Liver (tissue), 9 donors: ENCODE data around the gene HOXA5. TPM values are rescaled to one million over a fixed set of nuclear protein-coding genes. Genes with fewer than 3 reads are reported as not detected.

Source experiments
- DNase-seq: peaks from one replicate; pipeline ENCODE4 v3.0.0-alpha.2; 2017; ENCODE audit warnings: low spot score
- H3K27ac ChIP-seq, 2 donors: one replicate each; pipeline ENCODE4 v1.7.0; 2013; ENCODE audit warnings: inconsistent platforms in 2 of 2, low read length in 2 of 2, control low read depth in 1 of 2, low read depth in 1 of 2, mild to moderate bottlenecking in 1 of 2
- H3K27me3 ChIP-seq, 4 donors: one replicate each; pipeline versions ENCODE4 v1.6.1 to v1.7.0; 2013; ENCODE audit warnings: low read length in 3 of 4, inconsistent platforms in 1 of 4, mild to moderate bottlenecking in 1 of 4, moderate library complexity in 1 of 4; ENCODE audit not compliant: control insufficient read depth in 4 of 4, insufficient read depth in 4 of 4
- H3K36me3 ChIP-seq, 4 donors: one replicate each; pipeline versions ENCODE4 v1.6.1 to v1.7.0; 2013; ENCODE audit warnings: low read length in 3 of 4, mild to moderate bottlenecking in 3 of 4, low read depth in 1 of 4, moderate library complexity in 1 of 4; ENCODE audit not compliant: control insufficient read depth in 4 of 4, insufficient read depth in 3 of 4
- H3K4me1 ChIP-seq, 4 donors: one replicate each; pipeline versions ENCODE4 v1.6.1 to v1.7.0; 2013; ENCODE audit warnings: low read length in 3 of 4, mild to moderate bottlenecking in 3 of 4, moderate library complexity in 1 of 4; ENCODE audit not compliant: control insufficient read depth in 4 of 4, insufficient read depth in 4 of 4
- H3K4me3 ChIP-seq, 3 donors: one replicate each; pipeline versions ENCODE4 v1.6.1 to v1.7.0; 2013; ENCODE audit warnings: low read length in 3 of 3, control low read depth in 1 of 3, low read depth in 1 of 3, mild to moderate bottlenecking in 1 of 3
- H3K9ac ChIP-seq, 2 donors: one replicate each; pipeline ENCODE4 v1.7.0; 2013; ENCODE audit warnings: low read length in 2 of 2, mild to moderate bottlenecking in 2 of 2, moderate library complexity in 2 of 2, control low read depth in 1 of 2, low read depth in 1 of 2
- H3K9me3 ChIP-seq, 4 donors: one replicate each; pipeline versions ENCODE4 v1.6.1 to v1.7.0; 2013; ENCODE audit warnings: low read length in 3 of 4; ENCODE audit not compliant: control insufficient read depth in 4 of 4
- ATF3 ChIP-seq: IDR thresholded peaks from 2 replicates; pipeline ENCODE4 v1.6.1; 2016; ENCODE audit warnings: antibody characterized with exemption
- CTCF ChIP-seq: fragments of 150-350 bp; IDR thresholded peaks from 2 replicates; pipeline ENCODE4 v1.5.1; 2017; ENCODE audit warnings: improper control_type of control experiment, low read depth, low read length; ENCODE audit not compliant: missing input control
- EGR1 ChIP-seq, 2 donors: IDR thresholded peaks; 2 replicates each; pipeline ENCODE4 v1.6.1; 2016 to 2018; ENCODE audit warnings: antibody characterized with exemption in 2 of 2, low read depth in 2 of 2
- FOXA1 ChIP-seq: IDR thresholded peaks from 2 replicates; pipeline ENCODE4 v1.6.1; 2016; ENCODE audit warnings: antibody characterized with exemption
- FOXA2 ChIP-seq: IDR thresholded peaks from 2 replicates; pipeline ENCODE4 v1.6.1; 2016; ENCODE audit warnings: antibody characterized with exemption
- GABPA ChIP-seq, 2 donors: IDR thresholded peaks in 1 of 2; conservative IDR thresholded peaks in 1 of 2; 2 replicates each; pipeline ENCODE4 v1.6.1; 2016; ENCODE audit warnings: antibody characterized with exemption in 2 of 2, mild to moderate bottlenecking in 1 of 2, moderate library complexity in 1 of 2
- HNF4A ChIP-seq, 2 donors: conservative IDR thresholded peaks; 2 replicates each; pipeline ENCODE4 v1.6.1; 2016; ENCODE audit warnings: antibody characterized with exemption in 2 of 2, mild to moderate bottlenecking in 2 of 2
- JUND ChIP-seq, 2 donors: IDR thresholded peaks; 2 replicates each; pipeline ENCODE4 v1.6.1; 2016; ENCODE audit warnings: antibody characterized with exemption in 2 of 2
- RAD21 ChIP-seq, 2 donors: IDR thresholded peaks; 2 replicates each; pipeline ENCODE4 v1.6.1; 2016; ENCODE audit warnings: antibody characterized with exemption in 2 of 2, mild to moderate bottlenecking in 2 of 2
- REST ChIP-seq: IDR thresholded peaks from 2 replicates; pipeline ENCODE4 v1.6.1; 2016; ENCODE audit warnings: antibody characterized with exemption, mild to moderate bottlenecking
- TAF1 ChIP-seq: conservative IDR thresholded peaks from 2 replicates; pipeline ENCODE4 v1.6.1; 2016; ENCODE audit warnings: antibody characterized with exemption, mild to moderate bottlenecking
- YY1 ChIP-seq: IDR thresholded peaks from 2 replicates; pipeline ENCODE4 v1.6.1; 2016; ENCODE audit warnings: antibody characterized with exemption, mild to moderate bottlenecking
- WGBS: extraction: QIAGEN DNeasy Blood & Tissue Kit; methylation state at CpG from one replicate; pipeline ENCODE4 v1.1.7; 2013; 5-methylcytosine and 5-hydroxymethylcytosine counted together
- polyA plus RNA-seq, 2 donors: library from polyadenylated mRNA; stranded (reverse) in 1 of 2; unstranded in 1 of 2; fragments of 200-250 nt in 1 of 2; fragments of >200 nt in 1 of 2; fragmentation: Nextera tagmentation in 1 of 2; extraction: Ambion mirVana in 1 of 2; gene quantifications; one replicate each; pipeline versions ENCODE4 v1.2.1 to v1.2.3, GENCODE V29; 2013 to 2015
- total RNA-seq, 2 donors: library from RNA; depleted of rRNA; stranded (reverse); fragments of >200 nt; gene quantifications; one replicate each; pipeline ENCODE4 v1.2.3, GENCODE V29; 2014
- donor health status: healthy.
- donor health status: healthy.
- donor health status: healthy.
- donor health status: healthy.
- donor health status: healthy.

Gene HOXA5
- total and polyA plus RNA-seq, 4 donors, result 0.40 to 2.1 (median 0.66) TPM

GRCh38 chr7:27141923-27142579 lies 1.4 kb downstream of the HOXA5 start:
- Histone ChIP-seq H3K36me3 (no peaks in the 10 kb centered on the region), H3K9ac (no peak overlapping the region)
- no peak for DNase-seq

GRCh38 chr7:27141137-27141922 lies 2.2 kb downstream of the HOXA5 start:
- H3K4me1 ChIP-seq, result peaks cover 0 to 14% (median 8%) of the 10 kb centered on the region in 4 donors
- 34% methylated on average over 18 of the region's 18 CpGs for WGBS
- no peak overlapping the region for H3K27ac ChIP-seq
- no peak overlapping the region for H3K9ac ChIP-seq
- H3K9me3 ChIP-seq, result peaks cover 0 to 11% (median 0%) of the 10 kb centered on the region in 4 donors
- peaks cover 6 to 27% (median 14%) of the 10 kb centered on the region in 4 donors for H3K27me3 ChIP-seq
- no peak for TF ChIP-seq EGR1 (IDR thresholded peaks at IDR 0.05; ENCODE audit: low read depth in 2 of 2)
- TF ChIP-seq ATF3, result no peak
- no peak for TF ChIP-seq FOXA2
- TF ChIP-seq REST, result no peak
- H3K4me3 ChIP-seq, result no peak overlapping the region
- H3K36me3 ChIP-seq, result no peaks in the 10 kb centered on the region
- no peak for DNase-seq

More at GRCh38 chr7:27141923-27142579, 1.4 kb downstream of the HOXA5 start:
- 23% methylated on average over 30 of the region's 30 CpGs for WGBS
- Histone ChIP-seq H3K27me3 (peaks cover 4 to 30% (median 15%) of the 10 kb centered on the region in 4 donors), H3K9me3 (peaks cover 0 to 11% (median 0%) of the 10 kb centered on the region in 4 donors), H3K4me1 (peaks cover 0 to 14% (median 8%) of the 10 kb centered on the region in 4 donors), H3K27ac (peak overlapping the region in 1 of 2 donors; percentile 72), H3K4me3 (peak overlapping the region in 1 of 3 donors; percentile 45)
- TF ChIP-seq CTCF (peak; percentile 2), TAF1 (no peak), FOXA2 (no peak)

- H3K4me3 ChIP-seq, result no peak overlapping the region
- peaks cover 0 to 9% (median 0%) of the 10 kb centered on the region in 4 donors for H3K9me3 ChIP-seq
- H3K27ac ChIP-seq, result no peak overlapping the region
- no peak overlapping the region for H3K9ac ChIP-seq
- 40% methylated on average over 15 of the region's 15 CpGs for WGBS
- H3K4me1 ChIP-seq, result peaks cover 0 to 14% (median 8%) of the 10 kb centered on the region in 4 donors
- no peaks in the 10 kb centered on the region for H3K36me3 ChIP-seq
- DNase-seq, result no peak
- peaks cover 6 to 25% (median 14%) of the 10 kb centered on the region in 4 donors for H3K27me3 ChIP-seq
- no peak for TF ChIP-seq EGR1 (IDR thresholded peaks at IDR 0.05; ENCODE audit: low read depth in 2 of 2)
- no peak for TF ChIP-seq FOXA2
- TF ChIP-seq FOXA1, result no peak
- no peak for TF ChIP-seq TAF1
- TF ChIP-seq HNF4A (conservative IDR thresholded peaks at IDR 0.05), result no peak
- TF ChIP-seq REST, result no peak
- TF ChIP-seq JUND (IDR thresholded peaks at IDR 0.05), result no peak
- no peak for TF ChIP-seq YY1
- no peak for TF ChIP-seq RAD21 (IDR thresholded peaks at IDR 0.05)
- no peak for TF ChIP-seq GABPA (IDR thresholded peaks at IDR 0.05 in 1 of 2, conservative IDR thresholded peaks at IDR 0.05 in 1 of 2)
These were observed 3.2 kb downstream of the HOXA5 start for GRCh38 chr7:27140126-27140857.
